LoVo (cell line): Measurements from ENCODE around the gene LYPD6.

ENCODE experiments used
- DNase-seq: peaks from one replicate; pipeline ENCODE4 v3.0.0-alpha.2; 2016; ENCODE audit warnings: low spot score

The LYPD6 gene

DNA sequence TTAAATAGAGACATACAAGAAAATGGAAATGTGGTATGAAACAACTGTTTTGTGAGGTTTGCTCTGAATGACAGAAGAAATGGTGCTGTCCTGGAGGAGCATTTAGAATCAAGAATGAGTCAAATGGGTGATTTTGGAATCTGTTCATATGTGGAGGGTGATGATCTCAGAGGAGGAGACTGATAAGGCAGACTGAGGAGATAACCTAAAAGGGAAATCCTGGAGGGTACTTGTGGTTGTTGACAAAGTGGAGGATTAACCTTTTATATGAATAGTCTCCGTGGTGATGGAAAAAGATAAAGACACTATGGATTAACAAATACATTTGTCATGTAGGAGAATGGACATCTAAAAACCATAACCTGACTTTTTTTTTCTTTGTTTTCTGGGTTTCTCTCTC, 183.1 kb downstream of the LYPD6 start:
- no peak for DNase-seq
